ENCODE measurements around the gene RNF208.
A peak's percentile ranks its signal among the peaks of the same experiment; 100 is the strongest.
"Not testable (repeated sequence)": the region's sequence is repeated elsewhere in the genome, so short reads cannot be mapped to it uniquely, and the experiment has no call there.

RNF208 gene

GRCh38 chr9:137240318-137240840 is 18.3 kb upstream of the RNF208 start:
- no peaks in the 10 kb centered on the region for H3K9me2 ChIP-seq (replicated peaks; ENCODE audit: insufficient read depth, low read length)
- H3K36me3 ChIP-seq (ENCODE audit: low read length) = peaks cover 8% of the 10 kb centered on the region; the same call in 1 of the 2 replicates
- no peaks in the 10 kb centered on the region for H3K9me3 ChIP-seq (ENCODE audit: insufficient read depth, low read length)
- H3K4me3 ChIP-seq (ENCODE audit: insufficient read depth, low read length, poor library complexity, severe bottlenecking) = peak overlapping the region; percentile 85
- H3K79me2 ChIP-seq (ENCODE audit: insufficient read depth, low read length) = peaks cover 15% of the 10 kb centered on the region
- peaks cover 9% of the 10 kb centered on the region; the same call in 1 of the 2 replicates for H4K20me1 ChIP-seq (ENCODE audit: low read depth, low read length)
- H2AFZ ChIP-seq (ENCODE audit: low read depth, low read length, severe bottlenecking) = peak overlapping the region; percentile 86
- peaks cover 7% of the 10 kb centered on the region; the same call in 1 of the 2 replicates for H3F3A ChIP-seq (ENCODE audit: insufficient read depth)
- H3K27ac ChIP-seq (ENCODE audit: low read depth, low read length) = peak overlapping the region; percentile 91
- H3K27me3 ChIP-seq (ENCODE audit: low read length) = no peaks in the 10 kb centered on the region
- peak overlapping the region; percentile 83 for H3K4me2 ChIP-seq (ENCODE audit: low read depth, low read length, poor library complexity, severe bottlenecking)
- TF ChIP-seq EZH2phosphoT487 (conservative IDR thresholded peaks at IDR 0.05; ENCODE audit: low read length) = no peak
- TF ChIP-seq CTCF (IDR thresholded peaks at IDR 0.05; ENCODE audit: insufficient read depth, low read length, poor library complexity, severe bottlenecking) = no peak
- H3K9ac ChIP-seq (ENCODE audit: low read length) = peak overlapping the region; percentile 95

- not testable (repeated sequence) for H4K20me1 ChIP-seq (ENCODE audit: low read depth, low read length); H3F3A ChIP-seq (ENCODE audit: insufficient read depth); H3K36me3 ChIP-seq (ENCODE audit: low read length); H3K9me2 ChIP-seq (replicated peaks; ENCODE audit: insufficient read depth, low read length); H2AFZ ChIP-seq (ENCODE audit: low read depth, low read length, severe bottlenecking); H3K27me3 ChIP-seq (ENCODE audit: low read length); H3K9me3 ChIP-seq (ENCODE audit: insufficient read depth, low read length)
- Histone ChIP-seq H3K27ac (ENCODE audit: low read depth, low read length) (peak overlapping the region; percentile 91), H3K4me3 (ENCODE audit: insufficient read depth, low read length, poor library complexity, severe bottlenecking) (peak overlapping the region; percentile 85), H3K4me2 (ENCODE audit: low read depth, low read length, poor library complexity, severe bottlenecking) (peak overlapping the region; percentile 83), H3K79me2 (ENCODE audit: insufficient read depth, low read length) (peaks cover 15% of the 10 kb centered on the region), H3K9ac (ENCODE audit: low read length) (peak overlapping the region; percentile 95)
Observed at GRCh38 chr9:137239541-137240200, 17.6 kb upstream of the RNF208 start.

- Histone ChIP-seq H2AFZ (ENCODE audit: low read depth, low read length, severe bottlenecking) (no peak overlapping the region), H3K9ac (ENCODE audit: low read length) (no peak overlapping the region; the same call in 1 of the 2 replicates), H3K4me3 (ENCODE audit: insufficient read depth, low read length, poor library complexity, severe bottlenecking) (no peak overlapping the region), H3K27ac (ENCODE audit: low read depth, low read length) (no peak overlapping the region), H3K27me3 (ENCODE audit: low read length) (no peaks in the 10 kb centered on the region), H3K79me2 (ENCODE audit: insufficient read depth, low read length) (peaks cover 15% of the 10 kb centered on the region), H3K36me3 (ENCODE audit: low read length) (peaks cover 8% of the 10 kb centered on the region; the same call in 1 of the 2 replicates), H4K20me1 (ENCODE audit: low read depth, low read length) (peaks cover 9% of the 10 kb centered on the region; the same call in 1 of the 2 replicates), H3K4me2 (ENCODE audit: low read depth, low read length, poor library complexity, severe bottlenecking) (no peak overlapping the region), H3F3A (ENCODE audit: insufficient read depth) (no peaks in the 10 kb centered on the region), H3K9me2 (replicated peaks; ENCODE audit: insufficient read depth, low read length) (no peaks in the 10 kb centered on the region), H3K9me3 (ENCODE audit: insufficient read depth, low read length) (no peaks in the 10 kb centered on the region)
- TF ChIP-seq EZH2phosphoT487 (conservative IDR thresholded peaks at IDR 0.05; ENCODE audit: low read length) (no peak), CTCF (IDR thresholded peaks at IDR 0.05; ENCODE audit: insufficient read depth, low read length, poor library complexity, severe bottlenecking) (no peak)
Observed at GRCh38 chr9:137237759-137238726, 16.0 kb upstream of the RNF208 start.
